ENCODE measurements around the gene GAL. TPM values are rescaled to one million over a fixed set of nuclear protein-coding genes. Genes with fewer than 3 reads are reported as not detected.

Gene GAL
- total RNA-seq, 1 experiment from 2014 or later = 4.4 TPM

DNA sequence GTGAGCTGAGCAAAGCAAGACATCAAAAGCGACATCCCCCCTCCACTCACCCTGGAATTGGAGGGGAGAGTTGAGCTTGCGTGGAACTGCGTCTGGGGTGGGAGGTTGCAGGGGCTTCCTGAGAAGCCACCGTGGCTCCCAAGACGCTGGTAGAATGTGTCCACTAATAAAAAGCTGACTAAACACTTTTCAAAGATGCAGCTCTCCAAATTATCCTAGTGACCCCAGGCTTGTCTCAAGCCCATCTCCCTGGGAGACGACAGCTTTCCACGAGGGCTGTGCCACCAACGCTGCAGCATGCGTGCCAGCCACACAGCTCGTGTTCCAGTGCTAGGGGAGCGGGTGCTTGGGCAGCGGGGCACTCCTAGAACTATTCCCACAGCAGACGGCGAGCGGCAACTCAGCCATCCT lies 6.3 kb upstream of the GAL start:
- DNase-seq (ENCODE audit: low spot score) = no peak
- H3K27me3 ChIP-seq (replicated peaks; ENCODE audit: insufficient read depth, low read depth, low read length, poor library complexity) = peaks cover 1% of the 10 kb centered on the region
- H3K36me3 ChIP-seq (ENCODE audit: insufficient read depth, low read length, poor library complexity, severe bottlenecking) = no peaks in the 10 kb centered on the region
- H3K27ac ChIP-seq (ENCODE audit: low read depth, low read length, poor library complexity, severe bottlenecking) = no peak overlapping the region
- intact Hi-C loops (cut with micrococcal nuclease; ENCODE audit: unreplicated experiment) = no loop called here
- no peaks in the 10 kb centered on the region for H3K9me3 ChIP-seq (ENCODE audit: low read depth, low read length, poor library complexity, severe bottlenecking)
- TF ChIP-seq EZH2 (IDR thresholded peaks at IDR 0.05; ENCODE audit: borderline replicate concordance, low read depth, low read length, poor library complexity, severe bottlenecking) (no peak), CTCF (conservative IDR thresholded peaks at IDR 0.05; ENCODE audit: low read depth, low read length) (no peak)
- H3K4me3 ChIP-seq (ENCODE audit: low read depth, low read length, poor library complexity, severe bottlenecking) = no peak overlapping the region
- no TSS peak for BruUV-seq (replicated peaks)
- ChIA-PET POLR2A (ENCODE audit: low non-redundant PET) (no interaction called here), CTCF (interaction anchor here (0.6 to 0.7 kb wide), 3 partner anchors 92 to 673 kb away, joined by 3 read pairs; no protein-coding TSS in a partner anchor)
- no peaks in the 10 kb centered on the region for H3K4me1 ChIP-seq (ENCODE audit: insufficient read depth, low read length, poor library complexity, severe bottlenecking)

GRCh38 chr11:68680541-68681231 lies 3.7 kb upstream of the GAL start:
- Histone ChIP-seq H3K4me3 (ENCODE audit: low read depth, low read length, poor library complexity, severe bottlenecking) (no peak overlapping the region), H3K27me3 (replicated peaks; ENCODE audit: insufficient read depth, low read depth, low read length, poor library complexity) (peaks cover 28% of the 10 kb centered on the region), H3K4me1 (ENCODE audit: insufficient read depth, low read length, poor library complexity, severe bottlenecking) (no peaks in the 10 kb centered on the region), H3K27ac (ENCODE audit: low read depth, low read length, poor library complexity, severe bottlenecking) (no peak overlapping the region), H3K36me3 (ENCODE audit: insufficient read depth, low read length, poor library complexity, severe bottlenecking) (no peaks in the 10 kb centered on the region), H3K9me3 (ENCODE audit: low read depth, low read length, poor library complexity, severe bottlenecking) (no peaks in the 10 kb centered on the region)
- BruUV-seq (replicated peaks) = no TSS peak
- ChIA-PET CTCF (no interaction called here), POLR2A (ENCODE audit: low non-redundant PET) (no interaction called here)
- intact Hi-C loops (cut with micrococcal nuclease; ENCODE audit: unreplicated experiment) = no loop called here
- no peak for DNase-seq (ENCODE audit: low spot score)
- TF ChIP-seq CTCF (conservative IDR thresholded peaks at IDR 0.05; ENCODE audit: low read depth, low read length) (no peak), EZH2 (IDR thresholded peaks at IDR 0.05; ENCODE audit: borderline replicate concordance, low read depth, low read length, poor library complexity, severe bottlenecking) (no peak)

DNA sequence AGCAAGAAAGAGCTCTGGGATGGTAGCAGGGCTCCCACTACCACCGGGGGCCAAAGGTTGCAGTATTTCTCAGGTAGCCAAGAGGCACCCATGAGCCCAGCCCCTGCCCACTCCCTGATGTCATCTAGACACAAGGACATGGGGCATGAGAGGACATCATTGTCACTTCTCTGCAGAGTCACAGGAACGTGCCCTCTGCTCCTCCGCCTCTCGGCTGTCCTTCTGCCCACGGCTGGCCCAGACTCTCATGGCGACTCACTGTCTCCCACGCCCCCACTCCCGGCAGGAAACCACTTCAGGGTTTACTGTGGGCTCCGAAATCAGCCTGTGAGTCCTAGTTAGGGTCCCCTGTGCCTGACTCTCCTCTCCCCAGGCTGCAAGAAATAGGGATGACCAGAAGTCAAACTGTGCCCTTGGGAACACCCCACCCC lies 1.8 kb upstream of the GAL start:
- Histone ChIP-seq H3K4me1 (ENCODE audit: insufficient read depth, low read length, poor library complexity, severe bottlenecking) (no peaks in the 10 kb centered on the region), H3K27me3 (replicated peaks; ENCODE audit: insufficient read depth, low read depth, low read length, poor library complexity) (peaks cover 31% of the 10 kb centered on the region)

More for the DNA sequence above, 1.8 kb upstream of the GAL start:
- no TSS peak for BruUV-seq (replicated peaks)
- Histone ChIP-seq H3K9me3 (ENCODE audit: low read depth, low read length, poor library complexity, severe bottlenecking) (no peaks in the 10 kb centered on the region), H3K4me3 (ENCODE audit: low read depth, low read length, poor library complexity, severe bottlenecking) (no peak overlapping the region), H3K36me3 (ENCODE audit: insufficient read depth, low read length, poor library complexity, severe bottlenecking) (no peaks in the 10 kb centered on the region), H3K27ac (ENCODE audit: low read depth, low read length, poor library complexity, severe bottlenecking) (no peak overlapping the region)
- ChIA-PET POLR2A (ENCODE audit: low non-redundant PET) (no interaction called here), CTCF (no interaction called here)
- DNase-seq (ENCODE audit: low spot score) = no peak
- intact Hi-C loops (cut with micrococcal nuclease; ENCODE audit: unreplicated experiment) = no loop called here
- no peak for TF ChIP-seq CTCF (conservative IDR thresholded peaks at IDR 0.05; ENCODE audit: low read depth, low read length)
- TF ChIP-seq EZH2 (IDR thresholded peaks at IDR 0.05; ENCODE audit: borderline replicate concordance, low read depth, low read length, poor library complexity, severe bottlenecking) = no peak

Data from A673 (cell line).